Measurements from ENCODE around the gene BMP7. TPM values are rescaled to one million over a fixed set of nuclear protein-coding genes. Genes with fewer than 3 reads are reported as not detected.

BMP7 gene
- total RNA-seq, 1 donor from 2014 or later, result 17.2 TPM

DNA sequence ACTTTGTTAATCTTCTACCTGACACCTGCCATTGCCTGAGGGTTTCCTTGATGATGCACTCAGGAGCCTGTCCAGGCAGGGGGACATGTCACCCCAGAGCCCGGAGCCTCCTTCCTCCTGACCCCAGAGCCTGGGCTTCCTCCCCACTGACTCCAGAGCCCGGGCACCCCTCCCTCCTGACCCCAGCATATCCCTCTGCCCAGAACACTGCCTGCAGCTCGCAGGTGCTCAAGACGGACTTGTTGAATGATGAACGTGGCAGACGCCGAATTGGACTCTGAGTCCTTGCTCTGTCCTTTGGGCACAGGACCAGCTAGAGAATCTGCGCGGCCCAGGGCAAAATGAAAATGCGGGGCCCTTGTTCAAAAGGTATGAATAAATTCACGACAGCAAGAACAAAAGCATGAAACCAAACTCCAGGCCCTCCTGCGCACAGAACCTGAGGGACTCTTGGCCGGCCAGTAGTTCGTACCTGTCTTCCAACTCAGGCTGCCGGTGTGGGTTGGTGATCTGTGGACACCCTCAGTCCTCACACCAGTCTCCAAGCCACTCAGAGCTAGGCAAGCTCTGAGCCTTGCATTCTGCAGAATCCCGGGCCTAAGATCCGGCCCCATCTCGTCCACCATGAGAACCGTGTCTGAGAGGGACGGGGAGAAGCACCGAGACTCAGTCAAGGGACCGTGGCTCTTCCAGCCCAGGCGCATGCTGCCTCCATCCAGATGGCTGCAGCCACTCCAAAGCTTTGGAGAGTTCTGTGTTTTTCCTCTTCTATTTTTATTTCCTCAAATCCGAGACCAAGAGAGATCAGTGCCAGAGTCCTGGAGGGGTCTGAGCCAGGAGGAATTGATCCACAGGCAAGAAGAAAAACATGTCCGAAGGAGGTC lies 104.7 kb downstream of the BMP7 start:
- intact Hi-C loops (cut with DNase I), result no loop called here
- Histone ChIP-seq H3K27me3 (no peaks in the 10 kb centered on the region), H3K36me3 (no peaks in the 10 kb centered on the region), H3K4me3 (no peak overlapping the region), H3K27ac (no peak overlapping the region), H3K4me1 (no peaks in the 10 kb centered on the region), H3K9me3 (no peaks in the 10 kb centered on the region)
- DNase-seq (ENCODE audit: extremely low spot score in 2 of 2), result no peak
- no peak for TF ChIP-seq POLR2AphosphoS5 (IDR thresholded peaks at IDR 0.05; ENCODE audit: insufficient read depth in 1 of 2, low read depth in 1 of 2)
- TF ChIP-seq CTCF (IDR thresholded peaks at IDR 0.05), result no peak
- no peak for TF ChIP-seq POLR2A (IDR thresholded peaks at IDR 0.05)

- H3K36me3 ChIP-seq, result no peaks in the 10 kb centered on the region
- no peak for TF ChIP-seq CTCF (IDR thresholded peaks at IDR 0.05)
- TF ChIP-seq POLR2A (IDR thresholded peaks at IDR 0.05), result no peak
- TF ChIP-seq POLR2AphosphoS5 (IDR thresholded peaks at IDR 0.05; ENCODE audit: insufficient read depth in 1 of 2, low read depth in 1 of 2), result no peak
- H3K27me3 ChIP-seq, result no peaks in the 10 kb centered on the region
- H3K27ac ChIP-seq, result no peak overlapping the region
- H3K4me1 ChIP-seq, result no peaks in the 10 kb centered on the region
- intact Hi-C loops (cut with DNase I), result no loop called here
- DNase-seq (ENCODE audit: extremely low spot score in 2 of 2), result no peak
- no peak overlapping the region for H3K4me3 ChIP-seq
- H3K9me3 ChIP-seq, result no peaks in the 10 kb centered on the region
Measured at GRCh38 chr20:57160985-57161384, 105.5 kb downstream of the BMP7 start.

DNA sequence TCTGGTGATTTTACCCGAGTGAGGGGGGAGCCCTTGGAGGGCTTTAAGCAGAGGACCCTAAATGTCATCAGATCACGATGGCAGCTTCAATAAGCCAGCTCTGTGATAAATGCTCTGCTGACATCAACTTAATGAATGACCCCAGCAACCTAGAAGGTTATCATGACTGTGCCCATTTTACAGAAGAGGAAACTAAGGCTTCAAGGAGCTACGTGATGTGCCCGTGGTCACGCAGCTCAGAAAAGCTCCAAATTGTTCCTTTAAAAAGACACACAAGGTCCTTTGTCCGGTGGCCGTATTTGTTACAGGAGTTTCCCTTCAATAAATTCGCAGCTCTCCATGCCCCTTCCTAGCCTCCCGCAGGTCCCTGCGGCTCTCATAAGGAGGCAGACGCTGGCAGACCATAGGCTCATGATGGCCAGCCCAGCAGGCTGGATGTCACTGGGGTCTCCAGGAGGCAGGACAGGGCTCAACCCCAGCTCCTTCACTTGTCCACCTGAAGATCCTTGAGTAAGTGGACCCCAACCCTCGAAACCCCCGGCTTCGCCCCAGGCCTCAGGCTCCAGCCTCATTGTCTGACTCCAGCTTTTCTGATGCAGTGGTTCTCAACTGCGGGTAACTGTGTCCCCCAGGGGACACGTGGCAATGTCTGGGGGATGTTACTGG lies 106.4 kb downstream of the BMP7 start:
- H3K4me1 ChIP-seq, result no peaks in the 10 kb centered on the region
- no peaks in the 10 kb centered on the region for H3K27me3 ChIP-seq
- DNase-seq (ENCODE audit: extremely low spot score in 2 of 2), result no peak
- H3K27ac ChIP-seq, result no peak overlapping the region
- H3K9me3 ChIP-seq, result no peaks in the 10 kb centered on the region
- TF ChIP-seq CTCF (IDR thresholded peaks at IDR 0.05) (no peak), POLR2AphosphoS5 (IDR thresholded peaks at IDR 0.05; ENCODE audit: insufficient read depth in 1 of 2, low read depth in 1 of 2) (no peak), POLR2A (IDR thresholded peaks at IDR 0.05) (no peak)
- H3K36me3 ChIP-seq, result no peaks in the 10 kb centered on the region
- no peak overlapping the region for H3K4me3 ChIP-seq
- intact Hi-C loops (cut with DNase I), result no loop called here

GRCh38 chr20:57159193-57159851 lies 107.1 kb downstream of the BMP7 start:
- intact Hi-C loops (cut with DNase I), result no loop called here
- H3K27me3 ChIP-seq, result no peaks in the 10 kb centered on the region
- H3K36me3 ChIP-seq, result no peaks in the 10 kb centered on the region
- no peaks in the 10 kb centered on the region for H3K4me1 ChIP-seq
- no peak overlapping the region for H3K4me3 ChIP-seq
- no peak for DNase-seq (ENCODE audit: extremely low spot score in 2 of 2)
- no peak overlapping the region for H3K27ac ChIP-seq
- no peak for TF ChIP-seq POLR2AphosphoS5 (IDR thresholded peaks at IDR 0.05; ENCODE audit: insufficient read depth in 1 of 2, low read depth in 1 of 2)
- no peak for TF ChIP-seq CTCF (IDR thresholded peaks at IDR 0.05)
- TF ChIP-seq POLR2A (IDR thresholded peaks at IDR 0.05), result no peak
- H3K9me3 ChIP-seq, result no peaks in the 10 kb centered on the region
